Prostate gland (tissue), 2 donors: Measurements from ENCODE around the gene MRPS15. TPM values are rescaled to one million over a fixed set of nuclear protein-coding genes. Genes with fewer than 3 reads are reported as not detected.

Source experiments
- DNase-seq: peaks from one replicate; pipeline ENCODE4 v3.0.0-alpha.2; 2019; ENCODE audit warnings: low spot score
- H3K27ac ChIP-seq, 2 donors: fragments of 200-600 bp; sonication (generic); 2 replicates each; pipeline ENCODE4 v1.5.1; 2017 to 2019
- H3K27me3 ChIP-seq: fragments of 200-600 bp; sonication (generic); replicated peaks from 2 replicates; pipeline ENCODE4 v1.5.1; 2019; ENCODE audit not compliant: insufficient read depth
- H3K36me3 ChIP-seq, 2 donors: fragments of 200-600 bp; sonication (generic); 1 replicate in 1 of 2; 2 replicates in 1 of 2; pipeline versions ENCODE4 v1.5.1 to v1.8.1; 2017 to 2019
- H3K4me1 ChIP-seq: fragments of 200-600 bp; sonication (generic); replicated peaks from 2 replicates; pipeline ENCODE4 v1.5.1; 2019
- H3K4me3 ChIP-seq, 2 donors: fragments of 200-600 bp; sonication (generic); 2 replicates each; pipeline ENCODE4 v1.5.1; 2017 to 2019
- H3K9me3 ChIP-seq: fragments of 200-600 bp; sonication (generic); 2 replicates; pipeline ENCODE4 v1.5.1; 2017
- CTCF ChIP-seq, 4 experiments: fragments of 200-600 bp in 2 of 4; fragments of 450-650 bp in 2 of 4; sonication (generic) in 2 of 4; IDR thresholded peaks; 1 replicate in 3 of 4; 2 replicates in 1 of 4; pipeline ENCODE4 v1.5.1; 2016 to 2019; ENCODE audit warnings: antibody characterized with exemption in 4 of 4, mild to moderate bottlenecking in 2 of 4, moderate library complexity in 2 of 4
- POLR2A ChIP-seq: fragments of 450-650 bp; IDR thresholded peaks from one replicate; pipeline ENCODE4 v1.6.1; 2016; ENCODE audit warnings: antibody characterized with exemption, mild to moderate bottlenecking
- POLR2AphosphoS5 ChIP-seq: sonication (generic); formaldehyde crosslinking; IDR thresholded peaks from one replicate; pipeline ENCODE4 v1.6.1; 2017; ENCODE audit warnings: antibody characterized with exemption
- WGBS: methylation state at CpG from one replicate; pipeline ENCODE4 v1.1.5; 2018; 5-methylcytosine and 5-hydroxymethylcytosine counted together
- intact Hi-C: fragments of 100-400 bp; cut with DNase I; formaldehyde crosslinking; loops from one replicate; pipeline ENCODE4 v1.14.2; 2022
- total RNA-seq, 2 donors: library from RNA; depleted of rRNA; stranded (reverse); fragments of >200 nt; gene quantifications; one replicate each; pipeline ENCODE4 v1.1.0, GENCODE V29; 2016

Gene MRPS15
- total RNA-seq, 2 donors from 2014 or later, result 53.3 to 66.0 TPM

- DNase-seq, result no peak
- 87% methylated on average over 12 of the region's 12 CpGs for WGBS
- Histone ChIP-seq H3K9me3 (no peaks in the 10 kb centered on the region), H3K27me3 (no peaks in the 10 kb centered on the region), H3K4me3 (no peak overlapping the region), H3K27ac (no peak overlapping the region), H3K4me1 (no peaks in the 10 kb centered on the region), H3K36me3 (no peaks in the 10 kb centered on the region)
- intact Hi-C loops, result no loop called here
- TF ChIP-seq CTCF (IDR thresholded peaks at IDR 0.05) (no peak), POLR2A (no peak)
Observed at GRCh38 chr1:36466370-36467026, 2.3 kb upstream of the MRPS15 start.

GRCh38 chr1:36465731-36466369 lies 1.7 kb upstream of the MRPS15 start:
- no peak for DNase-seq
- Histone ChIP-seq H3K36me3 (no peaks in the 10 kb centered on the region), H3K9me3 (no peaks in the 10 kb centered on the region), H3K4me3 (no peak overlapping the region), H3K4me1 (no peaks in the 10 kb centered on the region), H3K27ac (no peak overlapping the region), H3K27me3 (no peaks in the 10 kb centered on the region)
- 58% methylated on average over 4 of the region's 4 CpGs for WGBS
- intact Hi-C loops, result no loop called here
- TF ChIP-seq CTCF (IDR thresholded peaks at IDR 0.05) (no peak), POLR2A (no peak), POLR2AphosphoS5 (no peak)

GRCh38 chr1:36464605-36465393 lies 615 bp upstream of the MRPS15 start:
- 16% methylated on average over 13 of the region's 13 CpGs for WGBS
- no peaks in the 10 kb centered on the region for H3K27me3 ChIP-seq
- H3K27ac ChIP-seq, result peak overlapping the region; percentile 78 to 89
- no peaks in the 10 kb centered on the region for H3K9me3 ChIP-seq
- TF ChIP-seq POLR2AphosphoS5 (no peak), CTCF (IDR thresholded peaks at IDR 0.05) (no peak), POLR2A (no peak)
- DNase-seq, result no peak
- peak overlapping the region; percentile 59 to 71 for H3K4me3 ChIP-seq
- no peaks in the 10 kb centered on the region for H3K4me1 ChIP-seq
- H3K36me3 ChIP-seq, result no peaks in the 10 kb centered on the region
- intact Hi-C loops, result no loop called here

- H3K27me3 ChIP-seq, result no peaks in the 10 kb centered on the region
- TF ChIP-seq POLR2AphosphoS5 (no peak), CTCF (IDR thresholded peaks at IDR 0.05) (no peak), POLR2A (no peak)
- intact Hi-C loops, result no loop called here
- WGBS, result 9% methylated on average over 6 of the region's 6 CpGs
- no peak for DNase-seq
- H3K9me3 ChIP-seq, result no peaks in the 10 kb centered on the region
- H3K27ac ChIP-seq, result peak overlapping the region; percentile 78 to 89
- H3K36me3 ChIP-seq, result no peaks in the 10 kb centered on the region
- H3K4me3 ChIP-seq, result peak overlapping the region; percentile 59 to 71
- no peaks in the 10 kb centered on the region for H3K4me1 ChIP-seq
Observed at GRCh38 chr1:36463463-36463802, 751 bp downstream of the MRPS15 start.
